Measurements from ENCODE around the gene GNMT. TPM values are rescaled to one million over a fixed set of nuclear protein-coding genes. Genes with fewer than 3 reads are reported as not detected.

Gene GNMT
- total and polyA plus RNA-seq, 9 of the 15 experiments (the other 6 are each of a cell fraction or from before 2014, with no cell fraction given) = 0.11 to 0.29 (median 0.15) TPM; not detected in 6

DNA sequence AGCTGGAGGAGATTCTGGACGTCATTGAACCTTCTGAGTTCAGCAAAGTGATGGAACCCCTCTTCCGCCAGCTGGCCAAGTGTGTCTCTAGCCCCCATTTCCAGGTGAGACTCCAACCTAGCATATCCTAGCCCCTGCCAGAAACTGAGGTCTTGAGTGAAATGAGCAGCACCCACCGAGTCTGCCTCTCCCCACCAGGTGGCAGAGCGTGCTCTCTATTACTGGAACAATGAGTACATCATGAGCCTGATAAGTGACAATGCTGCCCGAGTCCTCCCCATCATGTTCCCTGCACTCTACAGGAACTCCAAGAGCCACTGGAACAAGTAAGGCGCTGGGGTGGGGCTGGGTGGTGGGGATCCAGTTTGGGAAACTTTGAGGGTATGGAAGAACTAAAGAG is 48.6 kb downstream of the GNMT start:
- BruUV-seq (replicated peaks) = no TSS peak
- ChIA-PET POLR2A (interaction anchor here (0.5 to 2.3 kb wide), 5 partner anchors 40 to 1228 kb away, joined by 3 to 5 read pairs (median 3); no protein-coding TSS in a partner anchor), CTCF (ENCODE audit: low intra/inter-chr PET ratio) (interaction anchor here (0.6 to 2.0 kb wide), 3 partner anchors 121 to 263 kb away, joined by 4 to 15 read pairs (median 8); no protein-coding TSS in a partner anchor)
- Histone ChIP-seq H3K9ac (ENCODE audit: insufficient read depth in 1 of 2, low read depth in 2 of 2, low read length in 2 of 2) (no peak overlapping the region; a peak in 1 of 4 replicates), H3K36me3 (ENCODE audit: control insufficient read depth, insufficient read depth, low read length) (peaks cover 71% of the 10 kb centered on the region), H3K4me3 (no peak overlapping the region), H4K20me1 (replicated peaks; ENCODE audit: control insufficient read depth, insufficient read depth, low read length) (no peaks in the 10 kb centered on the region; the same call in 1 of the 2 replicates), H3K27ac (ENCODE audit: extremely low read depth, low read depth, low read length) (no peak overlapping the region), H3K9me1 (ENCODE audit: control insufficient read depth, insufficient read depth, low read length) (no peaks in the 10 kb centered on the region), H3K79me2 (ENCODE audit: control insufficient read depth, insufficient read depth, low read length) (peaks cover 18% of the 10 kb centered on the region), H3K9me3 (replicated peaks; ENCODE audit: control insufficient read depth, insufficient read depth, low read depth, low read length) (no peaks in the 10 kb centered on the region), H3K4me2 (ENCODE audit: insufficient read depth, low read length) (no peak overlapping the region), H2AFZ (ENCODE audit: low read depth, low read length) (no peak overlapping the region), H3K4me1 (replicated peaks in 1 of 2; ENCODE audit: control insufficient read depth in 2 of 2, insufficient read depth in 2 of 2, low read length in 2 of 2) (peaks cover 11 to 14% of the 10 kb centered on the region in 2 experiments; a peak in 3 of 5 replicates), H3K27me3 (ENCODE audit: control insufficient read depth in 2 of 2, insufficient read depth in 2 of 2, low read length in 2 of 2) (no peaks in the 10 kb centered on the region)
- peak; percentile 40 to 80 (median 54) for DNase-seq (ENCODE audit: extremely low read depth in 1 of 4, low spot score in 3 of 4)
- peak; percentile 24 for ATAC-seq
- 59% methylated on average over 6 of the region's 6 CpGs for WGBS (ENCODE audit: insufficient coverage, low coverage, missing lambda C conversion rate)
- peak; percentile 75 for FAIRE-seq
- in situ Hi-C loops (cut with MboI) = no loop called here
- intact Hi-C loops (cut with micrococcal nuclease) = loop anchor here (1.0 kb wide), 1 partner anchor 134 kb away; no protein-coding TSS in a partner anchor
- TF ChIP-seq CHD1 (IDR thresholded peaks at IDR 0.05; ENCODE audit: low read length) (no peak), SAP30 (IDR thresholded peaks at IDR 0.05; ENCODE audit: borderline replicate concordance, insufficient read depth, low read depth, low read length, poor library complexity, severe bottlenecking) (no peak), TRIM24 (IDR thresholded peaks at IDR 0.05) (no peak), EP300 (IDR thresholded peaks at IDR 0.05; ENCODE audit: low read length) (no peak), FOXJ2 (tag; IDR thresholded peaks at IDR 0.05) (no peak), CBX2 (IDR thresholded peaks at IDR 0.05; ENCODE audit: insufficient read depth, low read length, poor library complexity, severe bottlenecking) (no peak), HEY1 (CRISPR knock-in tag; IDR thresholded peaks at IDR 0.05; ENCODE audit: borderline replicate concordance) (no peak), FOXK1 (CRISPR knock-in tag; IDR thresholded peaks at IDR 0.05; ENCODE audit: borderline replicate concordance) (no peak), ZFP30 (CRISPR knock-in tag; IDR thresholded peaks at IDR 0.05; ENCODE audit: borderline replicate concordance) (no peak)
- TF ChIP-seq, protein P1, sequence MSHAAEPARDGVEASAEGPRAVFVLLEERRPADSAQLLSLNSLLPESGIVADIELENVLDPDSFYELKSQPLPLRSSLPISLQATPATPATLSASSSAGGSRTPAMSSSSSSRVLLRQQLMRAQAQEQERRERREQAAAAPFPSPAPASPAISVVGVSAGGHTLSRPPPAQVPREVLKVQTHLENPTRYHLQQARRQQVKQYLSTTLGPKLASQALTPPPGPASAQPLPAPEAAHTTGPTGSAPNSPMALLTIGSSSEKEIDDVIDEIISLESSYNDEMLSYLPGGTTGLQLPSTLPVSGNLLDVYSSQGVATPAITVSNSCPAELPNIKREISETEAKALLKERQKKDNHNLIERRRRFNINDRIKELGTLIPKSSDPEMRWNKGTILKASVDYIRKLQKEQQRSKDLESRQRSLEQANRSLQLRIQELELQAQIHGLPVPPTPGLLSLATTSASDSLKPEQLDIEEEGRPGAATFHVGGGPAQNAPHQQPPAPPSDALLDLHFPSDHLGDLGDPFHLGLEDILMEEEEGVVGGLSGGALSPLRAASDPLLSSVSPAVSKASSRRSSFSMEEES (CRISPR knock-in tag; IDR thresholded peaks at IDR 0.05) = no peak
- TF ChIP-seq, protein P2, sequence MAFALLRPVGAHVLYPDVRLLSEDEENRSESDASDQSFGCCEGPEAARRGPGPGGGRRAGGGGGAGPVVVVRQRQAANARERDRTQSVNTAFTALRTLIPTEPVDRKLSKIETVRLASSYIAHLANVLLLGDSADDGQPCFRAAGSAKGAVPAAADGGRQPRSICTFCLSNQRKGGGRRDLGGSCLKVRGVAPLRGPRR (CRISPR knock-in tag; IDR thresholded peaks at IDR 0.05) = no peak
- TF ChIP-seq, protein P3, sequence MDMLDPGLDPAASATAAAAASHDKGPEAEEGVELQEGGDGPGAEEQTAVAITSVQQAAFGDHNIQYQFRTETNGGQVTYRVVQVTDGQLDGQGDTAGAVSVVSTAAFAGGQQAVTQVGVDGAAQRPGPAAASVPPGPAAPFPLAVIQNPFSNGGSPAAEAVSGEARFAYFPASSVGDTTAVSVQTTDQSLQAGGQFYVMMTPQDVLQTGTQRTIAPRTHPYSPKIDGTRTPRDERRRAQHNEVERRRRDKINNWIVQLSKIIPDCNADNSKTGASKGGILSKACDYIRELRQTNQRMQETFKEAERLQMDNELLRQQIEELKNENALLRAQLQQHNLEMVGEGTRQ (CRISPR knock-in tag; IDR thresholded peaks at IDR 0.05) = no peak
- TF ChIP-seq, protein P4, sequence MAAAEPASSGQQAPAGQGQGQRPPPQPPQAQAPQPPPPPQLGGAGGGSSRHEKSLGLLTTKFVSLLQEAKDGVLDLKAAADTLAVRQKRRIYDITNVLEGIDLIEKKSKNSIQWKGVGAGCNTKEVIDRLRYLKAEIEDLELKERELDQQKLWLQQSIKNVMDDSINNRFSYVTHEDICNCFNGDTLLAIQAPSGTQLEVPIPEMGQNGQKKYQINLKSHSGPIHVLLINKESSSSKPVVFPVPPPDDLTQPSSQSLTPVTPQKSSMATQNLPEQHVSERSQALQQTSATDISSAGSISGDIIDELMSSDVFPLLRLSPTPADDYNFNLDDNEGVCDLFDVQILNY (CRISPR knock-in tag; IDR thresholded peaks at IDR 0.05) = no peak
- TF ChIP-seq, protein P5, sequence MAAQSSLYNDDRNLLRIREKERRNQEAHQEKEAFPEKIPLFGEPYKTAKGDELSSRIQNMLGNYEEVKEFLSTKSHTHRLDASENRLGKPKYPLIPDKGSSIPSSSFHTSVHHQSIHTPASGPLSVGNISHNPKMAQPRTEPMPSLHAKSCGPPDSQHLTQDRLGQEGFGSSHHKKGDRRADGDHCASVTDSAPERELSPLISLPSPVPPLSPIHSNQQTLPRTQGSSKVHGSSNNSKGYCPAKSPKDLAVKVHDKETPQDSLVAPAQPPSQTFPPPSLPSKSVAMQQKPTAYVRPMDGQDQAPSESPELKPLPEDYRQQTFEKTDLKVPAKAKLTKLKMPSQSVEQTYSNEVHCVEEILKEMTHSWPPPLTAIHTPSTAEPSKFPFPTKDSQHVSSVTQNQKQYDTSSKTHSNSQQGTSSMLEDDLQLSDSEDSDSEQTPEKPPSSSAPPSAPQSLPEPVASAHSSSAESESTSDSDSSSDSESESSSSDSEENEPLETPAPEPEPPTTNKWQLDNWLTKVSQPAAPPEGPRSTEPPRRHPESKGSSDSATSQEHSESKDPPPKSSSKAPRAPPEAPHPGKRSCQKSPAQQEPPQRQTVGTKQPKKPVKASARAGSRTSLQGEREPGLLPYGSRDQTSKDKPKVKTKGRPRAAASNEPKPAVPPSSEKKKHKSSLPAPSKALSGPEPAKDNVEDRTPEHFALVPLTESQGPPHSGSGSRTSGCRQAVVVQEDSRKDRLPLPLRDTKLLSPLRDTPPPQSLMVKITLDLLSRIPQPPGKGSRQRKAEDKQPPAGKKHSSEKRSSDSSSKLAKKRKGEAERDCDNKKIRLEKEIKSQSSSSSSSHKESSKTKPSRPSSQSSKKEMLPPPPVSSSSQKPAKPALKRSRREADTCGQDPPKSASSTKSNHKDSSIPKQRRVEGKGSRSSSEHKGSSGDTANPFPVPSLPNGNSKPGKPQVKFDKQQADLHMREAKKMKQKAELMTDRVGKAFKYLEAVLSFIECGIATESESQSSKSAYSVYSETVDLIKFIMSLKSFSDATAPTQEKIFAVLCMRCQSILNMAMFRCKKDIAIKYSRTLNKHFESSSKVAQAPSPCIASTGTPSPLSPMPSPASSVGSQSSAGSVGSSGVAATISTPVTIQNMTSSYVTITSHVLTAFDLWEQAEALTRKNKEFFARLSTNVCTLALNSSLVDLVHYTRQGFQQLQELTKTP (IDR thresholded peaks at IDR 0.05; ENCODE audit: low read depth in 1 of 2, partially characterized antibody in 2 of 2) = no peak

Measured in K562 (cell line).